Lower leg skin (tissue), 3 donors: Measurements from ENCODE around the gene MAP1S.

Source experiments
- POLR2A ChIP-seq, 2 donors: fragments of 450-650 bp; IDR thresholded peaks; one replicate each; pipeline ENCODE4 v1.6.1; 2016 to 2017; ENCODE audit warnings: antibody characterized with exemption in 2 of 2, mild to moderate bottlenecking in 1 of 2, moderate library complexity in 1 of 2
- TF ChIP-seq, protein P1 (sequence below), 3 donors: fragments of 450-650 bp; IDR thresholded peaks; one replicate each; pipeline ENCODE4 v1.5.1; 2016; ENCODE audit warnings: antibody characterized with exemption in 3 of 3, mild to moderate bottlenecking in 3 of 3, moderate library complexity in 2 of 3

DNA sequence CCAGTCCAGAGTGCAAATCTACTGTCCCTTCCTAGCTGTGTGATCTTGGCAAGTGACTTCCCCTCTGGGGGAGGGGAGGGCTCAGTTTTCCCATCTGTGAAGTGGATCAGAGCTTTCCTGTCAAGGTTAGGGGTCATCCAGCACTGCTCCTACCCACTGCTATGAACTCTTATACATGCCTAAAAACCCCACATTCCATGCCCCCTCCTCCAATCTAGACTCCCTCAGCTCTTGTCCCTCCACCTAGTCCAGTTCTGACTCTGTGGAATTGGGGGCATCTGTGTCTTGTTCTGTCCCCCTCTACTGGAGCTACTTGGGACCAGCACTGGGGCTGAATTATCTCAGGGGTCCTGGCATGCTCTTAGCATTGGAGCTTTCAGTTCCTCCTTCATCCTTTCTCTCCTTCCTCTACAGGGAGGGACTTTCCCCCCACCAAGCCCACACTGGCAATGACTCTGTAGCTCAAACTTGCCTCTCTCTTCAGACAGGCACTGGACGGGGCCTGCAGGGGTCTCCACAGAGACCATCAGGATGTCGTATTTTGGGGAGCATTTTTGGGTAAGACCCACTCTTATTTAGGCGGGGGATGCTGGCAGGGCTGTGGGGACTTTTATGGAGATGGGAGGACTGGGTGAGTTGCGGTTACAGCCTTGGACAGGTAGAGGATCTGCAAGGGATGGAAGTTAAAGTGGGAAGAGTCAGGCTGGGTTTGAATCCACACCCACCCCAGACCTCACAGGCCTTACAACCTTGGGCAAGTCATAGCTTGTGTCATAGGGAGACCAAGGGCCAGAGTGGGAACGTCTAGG, 35.6 kb downstream of the MAP1S start:
- TF ChIP-seq, protein P1, sequence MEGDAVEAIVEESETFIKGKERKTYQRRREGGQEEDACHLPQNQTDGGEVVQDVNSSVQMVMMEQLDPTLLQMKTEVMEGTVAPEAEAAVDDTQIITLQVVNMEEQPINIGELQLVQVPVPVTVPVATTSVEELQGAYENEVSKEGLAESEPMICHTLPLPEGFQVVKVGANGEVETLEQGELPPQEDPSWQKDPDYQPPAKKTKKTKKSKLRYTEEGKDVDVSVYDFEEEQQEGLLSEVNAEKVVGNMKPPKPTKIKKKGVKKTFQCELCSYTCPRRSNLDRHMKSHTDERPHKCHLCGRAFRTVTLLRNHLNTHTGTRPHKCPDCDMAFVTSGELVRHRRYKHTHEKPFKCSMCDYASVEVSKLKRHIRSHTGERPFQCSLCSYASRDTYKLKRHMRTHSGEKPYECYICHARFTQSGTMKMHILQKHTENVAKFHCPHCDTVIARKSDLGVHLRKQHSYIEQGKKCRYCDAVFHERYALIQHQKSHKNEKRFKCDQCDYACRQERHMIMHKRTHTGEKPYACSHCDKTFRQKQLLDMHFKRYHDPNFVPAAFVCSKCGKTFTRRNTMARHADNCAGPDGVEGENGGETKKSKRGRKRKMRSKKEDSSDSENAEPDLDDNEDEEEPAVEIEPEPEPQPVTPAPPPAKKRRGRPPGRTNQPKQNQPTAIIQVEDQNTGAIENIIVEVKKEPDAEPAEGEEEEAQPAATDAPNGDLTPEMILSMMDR (IDR thresholded peaks at IDR 0.05) = no peak
- TF ChIP-seq POLR2A (IDR thresholded peaks at IDR 0.05) = no peak
